Measurements from ENCODE around the gene MMP28.

Gene MMP28

GRCh38 chr17:35766489-35766877 is 29.0 kb downstream of the MMP28 start:
- no peak for DNase-seq (ENCODE audit: extremely low read depth, low read depth)
- TF ChIP-seq CTCF (IDR thresholded peaks at IDR 0.05; ENCODE audit: low read depth, low read length), result no peak

- TF ChIP-seq CTCF (IDR thresholded peaks at IDR 0.05; ENCODE audit: low read depth, low read length), result no peak
- DNase-seq (ENCODE audit: extremely low read depth, low read depth), result no peak
Observed at GRCh38 chr17:35765756-35766488, 29.5 kb downstream of the MMP28 start.

GRCh38 chr17:35765086-35765710 is 30.2 kb downstream of the MMP28 start:
- TF ChIP-seq CTCF (IDR thresholded peaks at IDR 0.05; ENCODE audit: low read depth, low read length), result no peak
- no peak for DNase-seq (ENCODE audit: extremely low read depth, low read depth)

- no peak for DNase-seq (ENCODE audit: extremely low read depth, low read depth)
- peak; percentile 82 for TF ChIP-seq CTCF (IDR thresholded peaks at IDR 0.05; ENCODE audit: low read depth, low read length)
Observed at GRCh38 chr17:35764123-35764991, 31.1 kb downstream of the MMP28 start.

- no peak for TF ChIP-seq CTCF (IDR thresholded peaks at IDR 0.05; ENCODE audit: low read depth, low read length)
- no peak for DNase-seq (ENCODE audit: extremely low read depth, low read depth)
Observed at GRCh38 chr17:35763767-35764122, 31.7 kb downstream of the MMP28 start.

GRCh38 chr17:35761601-35762000 is 33.8 kb downstream of the MMP28 start:
- DNase-seq (ENCODE audit: extremely low read depth, low read depth), result no peak
- no peak for TF ChIP-seq CTCF (IDR thresholded peaks at IDR 0.05; ENCODE audit: low read depth, low read length)

- TF ChIP-seq CTCF (IDR thresholded peaks at IDR 0.05; ENCODE audit: low read depth, low read length), result no peak
- DNase-seq (ENCODE audit: extremely low read depth, low read depth), result no peak
Observed at GRCh38 chr17:35760587-35760986, 34.9 kb downstream of the MMP28 start, which contains the start of gene C17orf50. Gene C17orf50, plus strand, starts transcription at chr17:35760887. Its CDS starts 55 bp downstream, at chr17:35760942.
